ENCODE data around the gene CFAP54. TPM values are rescaled to one million over a fixed set of nuclear protein-coding genes. Genes with fewer than 3 reads are reported as not detected.

The CFAP54 gene
- total RNA-seq, 1 experiment from 2014 or later = 0.09 TPM

DNA sequence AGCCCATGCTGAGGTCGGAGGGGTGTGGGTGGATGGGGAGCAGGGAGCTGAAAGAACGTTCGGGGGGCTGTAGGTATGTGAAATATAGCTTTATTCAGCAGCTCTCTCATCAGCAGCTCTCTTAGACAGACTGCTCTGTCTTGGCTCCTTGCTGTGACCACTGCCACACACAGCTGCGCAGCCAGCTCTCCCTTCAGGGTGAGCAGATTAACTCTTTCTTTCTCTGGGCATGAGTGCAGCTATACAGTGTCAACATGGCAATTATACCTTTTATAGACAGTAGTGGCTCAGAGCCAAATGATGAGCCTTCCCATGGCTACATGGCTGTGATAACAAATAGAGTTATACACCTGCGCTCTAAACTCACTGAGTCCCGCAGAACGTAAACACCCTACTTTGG, 280.0 kb downstream of the CFAP54 start:
- no peak overlapping the region for H3K4me3 Mint-ChIP-seq
- ChIA-PET POLR2A (no interaction called here), CTCF (no interaction called here)
- H3K9me3 Mint-ChIP-seq = peaks cover 17% of the 10 kb centered on the region
- no peak overlapping the region for H3K27ac Mint-ChIP-seq
- no peaks in the 10 kb centered on the region for H3K27me3 Mint-ChIP-seq (ENCODE audit: low read depth)
- TF ChIP-seq ZNF396 (CRISPR knock-in tag; IDR thresholded peaks at IDR 0.05; ENCODE audit: borderline replicate concordance) (no peak), TCF7 (CRISPR knock-in tag; IDR thresholded peaks at IDR 0.05; ENCODE audit: low read depth) (no peak), ETV6 (CRISPR knock-in tag; IDR thresholded peaks at IDR 0.05) (no peak), MYBL2 (CRISPR knock-in tag; IDR thresholded peaks at IDR 0.05) (no peak), SMAD4 (CRISPR knock-in tag; IDR thresholded peaks at IDR 0.05) (no peak), SMAD3 (CRISPR knock-in tag; IDR thresholded peaks at IDR 0.05; ENCODE audit: borderline replicate concordance) (no peak)
- TF ChIP-seq, protein P1, sequence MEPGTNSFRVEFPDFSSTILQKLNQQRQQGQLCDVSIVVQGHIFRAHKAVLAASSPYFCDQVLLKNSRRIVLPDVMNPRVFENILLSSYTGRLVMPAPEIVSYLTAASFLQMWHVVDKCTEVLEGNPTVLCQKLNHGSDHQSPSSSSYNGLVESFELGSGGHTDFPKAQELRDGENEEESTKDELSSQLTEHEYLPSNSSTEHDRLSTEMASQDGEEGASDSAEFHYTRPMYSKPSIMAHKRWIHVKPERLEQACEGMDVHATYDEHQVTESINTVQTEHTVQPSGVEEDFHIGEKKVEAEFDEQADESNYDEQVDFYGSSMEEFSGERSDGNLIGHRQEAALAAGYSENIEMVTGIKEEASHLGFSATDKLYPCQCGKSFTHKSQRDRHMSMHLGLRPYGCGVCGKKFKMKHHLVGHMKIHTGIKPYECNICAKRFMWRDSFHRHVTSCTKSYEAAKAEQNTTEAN (CRISPR knock-in tag; IDR thresholded peaks at IDR 0.05) = no peak
- TF ChIP-seq, protein P2, sequence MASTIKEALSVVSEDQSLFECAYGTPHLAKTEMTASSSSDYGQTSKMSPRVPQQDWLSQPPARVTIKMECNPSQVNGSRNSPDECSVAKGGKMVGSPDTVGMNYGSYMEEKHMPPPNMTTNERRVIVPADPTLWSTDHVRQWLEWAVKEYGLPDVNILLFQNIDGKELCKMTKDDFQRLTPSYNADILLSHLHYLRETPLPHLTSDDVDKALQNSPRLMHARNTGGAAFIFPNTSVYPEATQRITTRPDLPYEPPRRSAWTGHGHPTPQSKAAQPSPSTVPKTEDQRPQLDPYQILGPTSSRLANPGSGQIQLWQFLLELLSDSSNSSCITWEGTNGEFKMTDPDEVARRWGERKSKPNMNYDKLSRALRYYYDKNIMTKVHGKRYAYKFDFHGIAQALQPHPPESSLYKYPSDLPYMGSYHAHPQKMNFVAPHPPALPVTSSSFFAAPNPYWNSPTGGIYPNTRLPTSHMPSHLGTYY (CRISPR knock-in tag; IDR thresholded peaks at IDR 0.05) = no peak
- TF ChIP-seq, protein P3, sequence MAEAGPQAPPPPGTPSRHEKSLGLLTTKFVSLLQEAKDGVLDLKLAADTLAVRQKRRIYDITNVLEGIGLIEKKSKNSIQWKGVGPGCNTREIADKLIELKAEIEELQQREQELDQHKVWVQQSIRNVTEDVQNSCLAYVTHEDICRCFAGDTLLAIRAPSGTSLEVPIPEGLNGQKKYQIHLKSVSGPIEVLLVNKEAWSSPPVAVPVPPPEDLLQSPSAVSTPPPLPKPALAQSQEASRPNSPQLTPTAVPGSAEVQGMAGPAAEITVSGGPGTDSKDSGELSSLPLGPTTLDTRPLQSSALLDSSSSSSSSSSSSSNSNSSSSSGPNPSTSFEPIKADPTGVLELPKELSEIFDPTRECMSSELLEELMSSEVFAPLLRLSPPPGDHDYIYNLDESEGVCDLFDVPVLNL (CRISPR knock-in tag; IDR thresholded peaks at IDR 0.05; ENCODE audit: borderline replicate concordance, low read depth) = no peak
- TF ChIP-seq, protein P4, sequence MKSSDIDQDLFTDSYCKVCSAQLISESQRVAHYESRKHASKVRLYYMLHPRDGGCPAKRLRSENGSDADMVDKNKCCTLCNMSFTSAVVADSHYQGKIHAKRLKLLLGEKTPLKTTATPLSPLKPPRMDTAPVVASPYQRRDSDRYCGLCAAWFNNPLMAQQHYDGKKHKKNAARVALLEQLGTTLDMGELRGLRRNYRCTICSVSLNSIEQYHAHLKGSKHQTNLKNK (CRISPR knock-in tag; IDR thresholded peaks at IDR 0.05) = no peak
- TF ChIP-seq, protein P5, sequence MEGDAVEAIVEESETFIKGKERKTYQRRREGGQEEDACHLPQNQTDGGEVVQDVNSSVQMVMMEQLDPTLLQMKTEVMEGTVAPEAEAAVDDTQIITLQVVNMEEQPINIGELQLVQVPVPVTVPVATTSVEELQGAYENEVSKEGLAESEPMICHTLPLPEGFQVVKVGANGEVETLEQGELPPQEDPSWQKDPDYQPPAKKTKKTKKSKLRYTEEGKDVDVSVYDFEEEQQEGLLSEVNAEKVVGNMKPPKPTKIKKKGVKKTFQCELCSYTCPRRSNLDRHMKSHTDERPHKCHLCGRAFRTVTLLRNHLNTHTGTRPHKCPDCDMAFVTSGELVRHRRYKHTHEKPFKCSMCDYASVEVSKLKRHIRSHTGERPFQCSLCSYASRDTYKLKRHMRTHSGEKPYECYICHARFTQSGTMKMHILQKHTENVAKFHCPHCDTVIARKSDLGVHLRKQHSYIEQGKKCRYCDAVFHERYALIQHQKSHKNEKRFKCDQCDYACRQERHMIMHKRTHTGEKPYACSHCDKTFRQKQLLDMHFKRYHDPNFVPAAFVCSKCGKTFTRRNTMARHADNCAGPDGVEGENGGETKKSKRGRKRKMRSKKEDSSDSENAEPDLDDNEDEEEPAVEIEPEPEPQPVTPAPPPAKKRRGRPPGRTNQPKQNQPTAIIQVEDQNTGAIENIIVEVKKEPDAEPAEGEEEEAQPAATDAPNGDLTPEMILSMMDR (IDR thresholded peaks at IDR 0.05) = no peak
- TF ChIP-seq, protein P6, sequence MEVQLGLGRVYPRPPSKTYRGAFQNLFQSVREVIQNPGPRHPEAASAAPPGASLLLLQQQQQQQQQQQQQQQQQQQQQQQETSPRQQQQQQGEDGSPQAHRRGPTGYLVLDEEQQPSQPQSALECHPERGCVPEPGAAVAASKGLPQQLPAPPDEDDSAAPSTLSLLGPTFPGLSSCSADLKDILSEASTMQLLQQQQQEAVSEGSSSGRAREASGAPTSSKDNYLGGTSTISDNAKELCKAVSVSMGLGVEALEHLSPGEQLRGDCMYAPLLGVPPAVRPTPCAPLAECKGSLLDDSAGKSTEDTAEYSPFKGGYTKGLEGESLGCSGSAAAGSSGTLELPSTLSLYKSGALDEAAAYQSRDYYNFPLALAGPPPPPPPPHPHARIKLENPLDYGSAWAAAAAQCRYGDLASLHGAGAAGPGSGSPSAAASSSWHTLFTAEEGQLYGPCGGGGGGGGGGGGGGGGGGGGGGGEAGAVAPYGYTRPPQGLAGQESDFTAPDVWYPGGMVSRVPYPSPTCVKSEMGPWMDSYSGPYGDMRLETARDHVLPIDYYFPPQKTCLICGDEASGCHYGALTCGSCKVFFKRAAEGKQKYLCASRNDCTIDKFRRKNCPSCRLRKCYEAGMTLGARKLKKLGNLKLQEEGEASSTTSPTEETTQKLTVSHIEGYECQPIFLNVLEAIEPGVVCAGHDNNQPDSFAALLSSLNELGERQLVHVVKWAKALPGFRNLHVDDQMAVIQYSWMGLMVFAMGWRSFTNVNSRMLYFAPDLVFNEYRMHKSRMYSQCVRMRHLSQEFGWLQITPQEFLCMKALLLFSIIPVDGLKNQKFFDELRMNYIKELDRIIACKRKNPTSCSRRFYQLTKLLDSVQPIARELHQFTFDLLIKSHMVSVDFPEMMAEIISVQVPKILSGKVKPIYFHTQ (CRISPR knock-in tag; IDR thresholded peaks at IDR 0.05) = no peak
- no peak for DNase-seq (ENCODE audit: low spot score)
- H3K4me1 Mint-ChIP-seq = 0 out of 2 replicates have a peak, but pooled peaks cover 3% of the 10 kb centered on the region
- ATAC-seq = no peak
- no peaks in the 10 kb centered on the region for H3K36me3 Mint-ChIP-seq

DNA sequence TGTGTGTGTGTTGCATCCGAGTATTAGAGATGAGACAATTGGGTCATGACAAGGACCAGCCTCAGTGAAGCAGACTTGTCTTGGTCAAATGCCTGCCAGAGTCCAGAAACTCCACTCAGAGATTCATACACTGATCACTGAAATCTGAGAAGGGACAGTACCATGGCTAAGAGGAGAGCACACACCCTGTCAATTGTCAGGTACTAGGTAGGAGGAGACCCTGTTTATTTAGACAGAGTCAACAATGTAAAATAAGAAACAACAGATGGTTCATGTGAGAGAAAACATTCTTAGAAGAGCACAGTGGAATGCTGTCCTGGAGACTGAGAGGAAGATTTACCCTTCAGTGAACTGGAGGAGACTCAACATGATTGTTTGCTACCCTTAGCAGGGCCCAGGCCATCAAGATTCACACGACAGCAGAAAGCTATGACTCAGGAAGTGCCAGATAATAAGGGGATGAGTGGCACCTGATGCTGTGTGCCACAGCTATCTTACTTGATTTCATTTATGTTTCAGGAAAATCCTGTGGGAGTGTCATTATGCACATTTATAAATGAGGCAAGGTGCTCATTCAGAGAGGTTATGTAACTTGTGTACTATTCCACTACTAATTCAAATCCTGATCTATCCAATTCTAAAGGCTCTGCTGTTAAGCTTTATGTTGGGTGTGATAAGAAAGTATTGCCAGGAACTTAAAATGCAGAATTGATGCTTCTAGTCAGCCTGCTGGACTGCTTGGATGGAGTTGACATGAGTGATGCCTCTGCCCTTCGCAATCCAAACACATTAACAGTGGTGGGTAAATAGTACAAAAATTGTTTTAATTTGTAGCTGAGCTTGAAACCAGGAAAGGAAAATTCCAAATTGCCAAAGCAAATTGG, 281.1 kb downstream of the CFAP54 start:
- peaks cover 17% of the 10 kb centered on the region for H3K9me3 Mint-ChIP-seq
- H3K36me3 Mint-ChIP-seq = no peaks in the 10 kb centered on the region
- CTCF ChIA-PET = no interaction called here
- no peak overlapping the region for H3K27ac Mint-ChIP-seq
- ATAC-seq (no peak), DNase-seq (ENCODE audit: low spot score) (no peak)
- no peaks in the 10 kb centered on the region for H3K27me3 Mint-ChIP-seq (ENCODE audit: low read depth)
- POLR2A ChIA-PET = no interaction called here
- H3K4me3 Mint-ChIP-seq = no peak overlapping the region
- H3K4me1 Mint-ChIP-seq = 0 out of 2 replicates have a peak, but pooled peaks cover 3% of the 10 kb centered on the region
- TF ChIP-seq JUN (CRISPR knock-in tag; IDR thresholded peaks at IDR 0.05) (no peak), FOXK1 (CRISPR knock-in tag; IDR thresholded peaks at IDR 0.05) (no peak), SMAD4 (CRISPR knock-in tag; IDR thresholded peaks at IDR 0.05) (no peak), ATF1 (CRISPR knock-in tag; IDR thresholded peaks at IDR 0.05) (no peak), ZNF416 (CRISPR knock-in tag; IDR thresholded peaks at IDR 0.05) (no peak), ZNF138 (CRISPR knock-in tag; conservative IDR thresholded peaks at IDR 0.05) (no peak), ZNF423 (CRISPR knock-in tag; IDR thresholded peaks at IDR 0.05) (no peak), RELA (CRISPR knock-in tag; IDR thresholded peaks at IDR 0.05; ENCODE audit: borderline replicate concordance) (no peak), SMAD3 (CRISPR knock-in tag; IDR thresholded peaks at IDR 0.05; ENCODE audit: borderline replicate concordance) (no peak)
- TF ChIP-seq, protein P7, sequence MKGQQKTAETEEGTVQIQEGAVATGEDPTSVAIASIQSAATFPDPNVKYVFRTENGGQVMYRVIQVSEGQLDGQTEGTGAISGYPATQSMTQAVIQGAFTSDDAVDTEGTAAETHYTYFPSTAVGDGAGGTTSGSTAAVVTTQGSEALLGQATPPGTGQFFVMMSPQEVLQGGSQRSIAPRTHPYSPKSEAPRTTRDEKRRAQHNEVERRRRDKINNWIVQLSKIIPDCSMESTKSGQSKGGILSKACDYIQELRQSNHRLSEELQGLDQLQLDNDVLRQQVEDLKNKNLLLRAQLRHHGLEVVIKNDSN (CRISPR knock-in tag; IDR thresholded peaks at IDR 0.05) = no peak
- TF ChIP-seq, protein P8, sequence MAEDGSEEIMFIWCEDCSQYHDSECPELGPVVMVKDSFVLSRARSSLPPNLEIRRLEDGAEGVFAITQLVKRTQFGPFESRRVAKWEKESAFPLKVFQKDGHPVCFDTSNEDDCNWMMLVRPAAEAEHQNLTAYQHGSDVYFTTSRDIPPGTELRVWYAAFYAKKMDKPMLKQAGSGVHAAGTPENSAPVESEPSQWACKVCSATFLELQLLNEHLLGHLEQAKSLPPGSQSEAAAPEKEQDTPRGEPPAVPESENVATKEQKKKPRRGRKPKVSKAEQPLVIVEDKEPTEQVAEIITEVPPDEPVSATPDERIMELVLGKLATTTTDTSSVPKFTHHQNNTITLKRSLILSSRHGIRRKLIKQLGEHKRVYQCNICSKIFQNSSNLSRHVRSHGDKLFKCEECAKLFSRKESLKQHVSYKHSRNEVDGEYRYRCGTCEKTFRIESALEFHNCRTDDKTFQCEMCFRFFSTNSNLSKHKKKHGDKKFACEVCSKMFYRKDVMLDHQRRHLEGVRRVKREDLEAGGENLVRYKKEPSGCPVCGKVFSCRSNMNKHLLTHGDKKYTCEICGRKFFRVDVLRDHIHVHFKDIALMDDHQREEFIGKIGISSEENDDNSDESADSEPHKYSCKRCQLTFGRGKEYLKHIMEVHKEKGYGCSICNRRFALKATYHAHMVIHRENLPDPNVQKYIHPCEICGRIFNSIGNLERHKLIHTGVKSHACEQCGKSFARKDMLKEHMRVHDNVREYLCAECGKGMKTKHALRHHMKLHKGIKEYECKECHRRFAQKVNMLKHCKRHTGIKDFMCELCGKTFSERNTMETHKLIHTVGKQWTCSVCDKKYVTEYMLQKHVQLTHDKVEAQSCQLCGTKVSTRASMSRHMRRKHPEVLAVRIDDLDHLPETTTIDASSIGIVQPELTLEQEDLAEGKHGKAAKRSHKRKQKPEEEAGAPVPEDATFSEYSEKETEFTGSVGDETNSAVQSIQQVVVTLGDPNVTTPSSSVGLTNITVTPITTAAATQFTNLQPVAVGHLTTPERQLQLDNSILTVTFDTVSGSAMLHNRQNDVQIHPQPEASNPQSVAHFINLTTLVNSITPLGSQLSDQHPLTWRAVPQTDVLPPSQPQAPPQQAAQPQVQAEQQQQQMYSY (CRISPR knock-in tag; IDR thresholded peaks at IDR 0.05) = no peak
